ENCODE results near the gene TSPAN3.

GRCh38 chr15:77081971-77082370, 11.1 kb upstream of the TSPAN3 start:
- no peak for TF ChIP-seq POLR2A (IDR thresholded peaks at IDR 0.05)
- TF ChIP-seq CTCF (IDR thresholded peaks at IDR 0.05), result no peak
